ENCODE results near the gene CHD6. TPM values are rescaled to one million over a fixed set of nuclear protein-coding genes. Genes with fewer than 3 reads are reported as not detected.

CHD6 gene
- total RNA-seq, 1 experiment from 2014 or later, result 98.5 TPM

DNA sequence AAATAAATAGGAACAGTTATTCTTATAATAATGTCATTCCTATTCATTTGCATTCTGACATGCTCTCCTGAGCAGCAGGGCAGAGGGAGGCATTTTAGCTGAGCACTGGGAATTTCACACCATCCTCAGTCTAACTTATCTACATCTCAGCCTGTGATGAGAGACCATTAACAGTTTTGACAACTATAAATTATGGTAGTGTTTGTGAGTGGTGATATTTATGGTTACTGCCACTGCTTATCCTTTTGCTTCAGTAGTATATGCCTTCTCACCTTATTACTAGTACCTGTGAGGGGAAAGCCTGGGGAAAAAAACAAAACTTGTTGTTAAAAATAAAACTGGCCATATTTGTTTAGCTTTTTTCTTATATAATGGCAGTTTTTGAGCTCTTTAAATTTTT lies 17.0 kb upstream of the CHD6 start:
- no peak for DNase-seq
- Mint-ChIP-seq H3K36me3 (ENCODE audit: insufficient read depth, unreplicated experiment) (no peaks in the 10 kb centered on the region), H3K9me3 (ENCODE audit: low read depth, unreplicated experiment) (no peaks in the 10 kb centered on the region), H3K27me3 (ENCODE audit: unreplicated experiment) (peaks cover 17% of the 10 kb centered on the region), H3K4me3 (ENCODE audit: low read depth, unreplicated experiment) (no peak overlapping the region), H3K27ac (ENCODE audit: unreplicated experiment) (no peak overlapping the region), H3K4me1 (ENCODE audit: low read depth, unreplicated experiment) (no peaks in the 10 kb centered on the region)
- no TSS peak for BruUV-seq (replicated peaks)
- CTCF ChIA-PET, result no interaction called here
- TF ChIP-seq, protein P1, sequence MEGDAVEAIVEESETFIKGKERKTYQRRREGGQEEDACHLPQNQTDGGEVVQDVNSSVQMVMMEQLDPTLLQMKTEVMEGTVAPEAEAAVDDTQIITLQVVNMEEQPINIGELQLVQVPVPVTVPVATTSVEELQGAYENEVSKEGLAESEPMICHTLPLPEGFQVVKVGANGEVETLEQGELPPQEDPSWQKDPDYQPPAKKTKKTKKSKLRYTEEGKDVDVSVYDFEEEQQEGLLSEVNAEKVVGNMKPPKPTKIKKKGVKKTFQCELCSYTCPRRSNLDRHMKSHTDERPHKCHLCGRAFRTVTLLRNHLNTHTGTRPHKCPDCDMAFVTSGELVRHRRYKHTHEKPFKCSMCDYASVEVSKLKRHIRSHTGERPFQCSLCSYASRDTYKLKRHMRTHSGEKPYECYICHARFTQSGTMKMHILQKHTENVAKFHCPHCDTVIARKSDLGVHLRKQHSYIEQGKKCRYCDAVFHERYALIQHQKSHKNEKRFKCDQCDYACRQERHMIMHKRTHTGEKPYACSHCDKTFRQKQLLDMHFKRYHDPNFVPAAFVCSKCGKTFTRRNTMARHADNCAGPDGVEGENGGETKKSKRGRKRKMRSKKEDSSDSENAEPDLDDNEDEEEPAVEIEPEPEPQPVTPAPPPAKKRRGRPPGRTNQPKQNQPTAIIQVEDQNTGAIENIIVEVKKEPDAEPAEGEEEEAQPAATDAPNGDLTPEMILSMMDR (IDR thresholded peaks at IDR 0.05; ENCODE audit: unreplicated experiment), result no peak
- intact Hi-C loops (cut with micrococcal nuclease; ENCODE audit: unreplicated experiment), result no loop called here

DNA sequence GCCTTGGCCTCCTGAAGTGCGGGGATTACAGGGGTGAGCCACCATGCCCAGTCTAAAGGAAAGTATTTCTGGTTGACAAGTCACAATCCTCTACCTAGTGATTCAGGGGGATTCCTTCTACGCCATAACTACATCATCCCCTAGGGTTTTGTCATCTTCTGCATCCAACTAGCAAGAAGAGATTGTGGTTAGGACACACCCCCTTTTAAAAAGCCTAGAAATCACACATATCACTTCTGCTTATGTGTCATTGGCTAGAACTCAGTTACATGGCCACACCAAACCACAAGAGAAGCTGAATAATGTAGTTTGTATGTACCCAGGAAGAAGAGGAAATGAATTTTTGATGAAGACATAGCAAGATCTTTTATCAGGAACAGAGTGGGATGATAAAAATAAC lies 14.7 kb upstream of the CHD6 start:
- no peaks in the 10 kb centered on the region for H3K27me3 Mint-ChIP-seq (ENCODE audit: unreplicated experiment)
- intact Hi-C loops (cut with micrococcal nuclease; ENCODE audit: unreplicated experiment), result no loop called here
- no peak overlapping the region for H3K4me3 Mint-ChIP-seq (ENCODE audit: low read depth, unreplicated experiment)
- H3K9me3 Mint-ChIP-seq (ENCODE audit: low read depth, unreplicated experiment), result no peaks in the 10 kb centered on the region
- DNase-seq, result no peak
- TF ChIP-seq, protein P1 (IDR thresholded peaks at IDR 0.05; ENCODE audit: unreplicated experiment), result no peak
- CTCF ChIA-PET, result interaction anchor here (1.7 kb wide), 1 partner anchor 15 kb away, joined by 5 read pairs; the partner anchor contains the start of gene CHD6
- no peaks in the 10 kb centered on the region for H3K36me3 Mint-ChIP-seq (ENCODE audit: insufficient read depth, unreplicated experiment)
- no peak overlapping the region for H3K27ac Mint-ChIP-seq (ENCODE audit: unreplicated experiment)
- no peaks in the 10 kb centered on the region for H3K4me1 Mint-ChIP-seq (ENCODE audit: low read depth, unreplicated experiment)
- no TSS peak for BruUV-seq (replicated peaks)

DNA sequence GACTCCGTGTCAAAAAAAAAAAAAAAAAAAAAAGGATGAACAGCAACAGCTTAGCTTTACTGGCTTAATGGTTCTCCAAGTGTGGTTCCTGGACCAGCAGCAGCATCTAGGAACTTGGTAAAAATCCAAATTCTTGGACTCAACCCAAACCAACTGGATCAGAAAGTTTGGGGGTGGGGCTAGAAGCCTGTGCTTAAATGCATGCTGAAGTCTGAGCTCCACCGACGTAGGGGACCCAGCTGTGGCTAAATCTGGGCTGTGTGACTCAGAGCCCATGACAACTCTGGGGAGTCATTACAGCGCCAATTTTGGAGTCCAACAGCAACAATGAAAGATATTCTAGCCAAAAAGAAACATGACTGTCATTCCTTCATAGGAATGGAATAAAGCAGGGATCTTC lies 13.6 kb upstream of the CHD6 start:
- no peak overlapping the region for H3K27ac Mint-ChIP-seq (ENCODE audit: unreplicated experiment)
- BruUV-seq (replicated peaks), result no TSS peak
- no peaks in the 10 kb centered on the region for H3K4me1 Mint-ChIP-seq (ENCODE audit: low read depth, unreplicated experiment)
- CTCF ChIA-PET, result interaction anchor here (0.7 to 1.7 kb wide), 2 partner anchors 13 to 1396 kb away, joined by 3 to 5 read pairs; partner anchors contain the start of gene CHD6
- H3K9me3 Mint-ChIP-seq (ENCODE audit: low read depth, unreplicated experiment), result no peaks in the 10 kb centered on the region
- intact Hi-C loops (cut with micrococcal nuclease; ENCODE audit: unreplicated experiment), result no loop called here
- no peaks in the 10 kb centered on the region for H3K36me3 Mint-ChIP-seq (ENCODE audit: insufficient read depth, unreplicated experiment)
- DNase-seq, result no peak
- H3K4me3 Mint-ChIP-seq (ENCODE audit: low read depth, unreplicated experiment), result no peak overlapping the region
- TF ChIP-seq, protein P1 (IDR thresholded peaks at IDR 0.05; ENCODE audit: unreplicated experiment), result no peak
- no peaks in the 10 kb centered on the region for H3K27me3 Mint-ChIP-seq (ENCODE audit: unreplicated experiment)

DNA sequence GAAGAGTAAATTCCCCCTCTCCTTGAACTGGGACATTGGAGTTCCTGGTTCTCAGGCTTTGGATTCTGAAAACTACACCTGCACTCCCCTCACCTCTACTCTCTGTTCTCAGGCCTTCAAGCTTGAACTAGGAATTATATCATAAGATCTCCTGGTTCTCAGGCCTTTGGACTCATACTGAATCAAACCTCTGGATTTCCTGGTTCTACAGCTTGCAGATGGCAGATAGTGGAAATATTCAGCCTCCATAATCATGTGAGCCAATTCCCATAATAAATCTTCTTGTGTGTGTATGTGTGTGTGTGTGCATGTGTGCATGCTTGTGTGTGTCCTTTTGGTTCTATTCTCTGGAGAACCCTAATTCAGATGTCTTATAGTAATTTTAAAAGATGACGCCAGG lies 12.7 kb upstream of the CHD6 start:
- TF ChIP-seq, protein P1 (IDR thresholded peaks at IDR 0.05; ENCODE audit: unreplicated experiment), result no peak
- BruUV-seq (replicated peaks), result no TSS peak
- intact Hi-C loops (cut with micrococcal nuclease; ENCODE audit: unreplicated experiment), result no loop called here
- no peak for DNase-seq
- Mint-ChIP-seq H3K4me3 (ENCODE audit: low read depth, unreplicated experiment) (no peak overlapping the region), H3K9me3 (ENCODE audit: low read depth, unreplicated experiment) (no peaks in the 10 kb centered on the region), H3K27ac (ENCODE audit: unreplicated experiment) (no peak overlapping the region), H3K36me3 (ENCODE audit: insufficient read depth, unreplicated experiment) (no peaks in the 10 kb centered on the region), H3K27me3 (ENCODE audit: unreplicated experiment) (no peaks in the 10 kb centered on the region), H3K4me1 (ENCODE audit: low read depth, unreplicated experiment) (no peaks in the 10 kb centered on the region)
- CTCF ChIA-PET, result no interaction called here

Measured in Calu3 (cell line).